Measurements from ENCODE around the gene MAP6.
"Not testable (repeated sequence)": the region's sequence is repeated elsewhere in the genome, so short reads cannot be mapped to it uniquely, and the experiment has no call there.

MAP6 gene

DNA sequence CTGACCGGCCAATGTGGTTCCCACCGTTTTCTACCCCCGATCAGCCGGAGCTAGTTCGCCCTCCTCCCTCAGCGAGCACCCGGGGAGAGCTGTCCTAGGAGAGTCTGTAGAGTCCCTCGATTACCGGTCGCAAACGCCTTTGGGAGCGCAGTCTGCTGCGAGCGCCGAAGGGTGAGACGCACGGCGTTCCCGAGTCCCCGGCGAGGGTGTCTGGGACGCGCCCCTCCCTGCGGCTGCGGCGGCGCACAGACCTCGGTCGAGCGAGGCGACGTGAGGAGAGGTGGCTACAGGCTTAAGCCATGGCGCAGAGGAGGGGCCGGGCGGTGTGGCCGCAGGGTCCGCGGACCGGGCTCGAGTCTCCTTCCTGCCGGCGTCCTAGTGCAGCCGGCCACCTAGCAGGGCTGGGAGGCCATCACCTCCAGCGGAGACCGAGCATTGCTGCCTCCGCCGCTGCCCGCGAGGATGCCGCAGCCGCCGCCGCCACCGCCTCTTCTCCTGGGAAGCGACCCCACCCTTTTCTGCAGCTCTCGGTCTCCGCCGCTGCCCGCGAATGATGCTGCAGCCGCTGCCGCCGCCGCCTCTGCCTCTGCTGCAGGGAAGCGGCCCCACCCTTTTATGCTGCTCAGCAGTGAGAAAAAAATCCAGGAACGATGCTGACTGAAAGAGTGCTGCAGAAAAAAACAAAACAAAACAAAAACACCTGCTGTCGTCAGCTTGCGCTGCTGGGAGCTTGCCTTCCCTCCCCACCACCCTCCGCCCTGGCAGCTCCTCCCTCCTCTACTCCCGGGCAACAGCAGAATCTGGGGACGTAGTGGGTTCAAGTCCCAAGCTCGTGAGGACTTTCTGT lies at the start of gene MAP6:
MAP6 (minus strand) TSS at position 588 of the 847 bp plus-strand sequence. CDS start 669 bp downstream, outside the sequence.
- Mint-ChIP-seq H3K9me3 (peaks cover 7% of the 10 kb centered on the region), H3K4me3 (peak within 1 kb of the TSS; percentile 71), H3K27me3 (peaks cover 79% of the 10 kb centered on the region), H3K27ac (no peak within 1 kb of the TSS), H3K36me3 (ENCODE audit: low read depth) (no peaks in the 10 kb centered on the region), H3K4me1 (ENCODE audit: low read depth) (peaks cover 20% of the 10 kb centered on the region)
- intact Hi-C loops (cut with micrococcal nuclease) = loop anchor here (10.0 kb wide), 1 partner anchor 74 kb away; no protein-coding TSS in a partner anchor

DNA sequence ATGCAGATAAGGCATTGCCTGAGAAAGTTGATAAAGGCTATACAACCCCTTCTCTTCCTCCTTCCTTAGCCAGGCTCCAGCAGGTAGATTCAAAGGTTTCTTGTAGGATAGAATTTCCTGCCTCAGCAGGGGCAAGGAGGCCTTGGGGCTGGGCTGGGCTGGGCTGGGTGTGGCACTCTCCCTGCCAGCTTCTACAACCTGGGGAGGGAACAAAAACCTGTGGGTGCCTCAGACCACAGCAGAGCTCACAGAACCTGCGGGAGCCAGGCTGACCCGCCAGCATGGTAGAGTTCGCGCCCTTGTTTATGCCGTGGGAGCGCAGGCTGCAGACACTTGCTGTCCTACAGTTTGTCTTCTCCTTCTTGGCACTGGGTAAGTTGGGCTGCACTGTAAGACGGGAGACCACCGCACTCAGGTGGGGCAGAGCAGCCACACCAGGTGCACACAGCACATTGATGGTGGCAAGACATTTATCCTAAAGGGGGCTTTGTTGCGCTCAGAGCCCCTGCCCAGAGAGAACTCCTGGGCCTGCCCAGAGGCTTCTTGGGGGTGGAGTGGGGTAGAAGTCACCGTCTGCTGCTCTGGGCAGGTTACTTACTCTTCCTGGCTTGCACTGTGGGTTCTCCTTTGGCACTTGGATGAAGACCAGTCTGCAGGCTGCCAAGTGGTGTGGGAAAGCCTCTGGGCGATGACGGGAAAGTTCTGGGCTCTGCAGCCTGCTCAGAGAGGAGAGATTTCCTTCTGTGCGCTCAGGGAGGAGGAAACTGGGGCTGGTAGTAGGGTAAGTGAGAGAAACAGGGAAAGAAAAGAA lies 49.0 kb upstream of the MAP6 start, which contains the start of gene MOGAT2:
MOGAT2 (plus strand) TSS at position 231 of the 811 bp plus-strand sequence; CDS start at position 282, 51 bp downstream.
- Mint-ChIP-seq H3K27ac (no peak within 1 kb of the TSS), H3K4me3 (no peak within 1 kb of the TSS), H3K36me3 (ENCODE audit: low read depth) (no peaks in the 10 kb centered on the region), H3K4me1 (ENCODE audit: low read depth) (peaks cover 15% of the 10 kb centered on the region), H3K27me3 (peaks cover 24% of the 10 kb centered on the region), H3K9me3 (no peaks in the 10 kb centered on the region)
- intact Hi-C loops (cut with micrococcal nuclease) = loop anchor here (10.0 kb wide), 2 partner anchors 437 to 607 kb away; no protein-coding TSS in a partner anchor

DNA sequence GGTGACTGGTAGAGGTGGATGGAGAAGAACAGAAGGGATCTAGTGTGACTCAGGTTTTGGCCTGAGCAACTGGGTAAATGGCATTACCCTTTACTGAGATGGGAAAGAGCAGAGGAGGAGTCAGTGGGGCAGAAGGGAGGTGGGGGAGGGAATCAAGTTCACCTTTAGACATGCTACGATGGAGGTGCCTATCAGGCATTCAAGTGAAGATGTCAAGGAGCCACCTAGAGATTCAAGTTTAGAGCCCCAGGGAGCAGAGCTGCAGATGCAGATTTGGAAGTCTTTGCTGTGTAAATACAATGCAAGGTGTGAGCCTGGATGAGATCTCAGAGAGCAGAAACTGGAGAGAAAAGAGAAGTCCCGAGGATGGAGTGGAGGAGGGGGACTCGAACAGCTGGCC lies 47.8 kb upstream of the MAP6 start:
- H3K36me3 Mint-ChIP-seq (ENCODE audit: low read depth) = no peaks in the 10 kb centered on the region
- H3K9me3 Mint-ChIP-seq = no peaks in the 10 kb centered on the region
- no peak overlapping the region for H3K27ac Mint-ChIP-seq
- peaks cover 24% of the 10 kb centered on the region for H3K27me3 Mint-ChIP-seq
- H3K4me3 Mint-ChIP-seq = no peak overlapping the region
- peaks cover 6% of the 10 kb centered on the region for H3K4me1 Mint-ChIP-seq (ENCODE audit: low read depth)
- intact Hi-C loops (cut with micrococcal nuclease) = loop anchor here (10.0 kb wide), 2 partner anchors 438 to 608 kb away; no protein-coding TSS in a partner anchor

DNA sequence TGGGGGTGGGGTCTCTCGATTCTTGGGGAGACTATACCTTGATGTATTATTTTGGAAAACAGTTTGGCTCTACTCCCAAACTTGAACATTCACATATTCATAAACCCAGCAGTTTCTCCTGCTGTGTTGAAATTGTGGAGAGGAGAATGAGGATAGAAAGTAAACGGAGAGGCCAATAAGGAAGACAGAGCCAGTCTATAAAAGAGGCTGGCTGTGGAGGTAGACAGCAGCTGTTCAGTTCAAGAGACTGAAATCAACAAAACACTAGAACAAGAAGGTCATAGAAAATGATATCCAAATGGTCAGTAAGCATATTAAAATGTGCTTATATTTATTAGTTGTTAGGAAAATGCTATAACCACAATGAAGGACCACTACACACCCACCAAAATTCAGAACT lies 46.9 kb upstream of the MAP6 start:
- H3K27me3 Mint-ChIP-seq = peaks cover 24% of the 10 kb centered on the region
- H3K9me3 Mint-ChIP-seq = no peaks in the 10 kb centered on the region
- no peak overlapping the region for H3K27ac Mint-ChIP-seq
- peaks cover 6% of the 10 kb centered on the region for H3K4me1 Mint-ChIP-seq (ENCODE audit: low read depth)
- H3K36me3 Mint-ChIP-seq (ENCODE audit: low read depth) = no peaks in the 10 kb centered on the region
- intact Hi-C loops (cut with micrococcal nuclease) = loop anchor here (10.0 kb wide), 2 partner anchors 439 to 609 kb away; no protein-coding TSS in a partner anchor
- H3K4me3 Mint-ChIP-seq = no peak overlapping the region

DNA sequence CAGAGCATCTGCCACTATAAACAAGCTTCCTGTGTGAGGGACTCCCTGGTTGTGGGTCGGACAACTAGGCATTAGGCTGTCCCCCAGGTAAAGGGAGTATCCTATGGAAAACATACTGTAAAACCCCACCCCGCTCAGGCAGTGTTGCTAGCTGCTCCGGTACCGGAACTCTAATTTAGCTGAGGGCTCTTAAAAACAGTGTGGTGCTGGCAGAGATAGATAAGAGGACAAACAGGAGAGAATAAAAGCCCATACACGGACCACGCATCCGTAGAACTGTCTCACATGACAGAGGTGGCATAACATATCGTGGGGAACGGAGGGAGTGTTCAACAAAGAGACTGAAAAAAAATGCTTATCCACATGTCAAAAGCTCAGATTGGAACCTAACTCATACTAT lies 45.4 kb upstream of the MAP6 start:
- Mint-ChIP-seq H3K9me3 (no peaks in the 10 kb centered on the region), H3K4me3 (no peak overlapping the region), H3K27me3 (peaks cover 22% of the 10 kb centered on the region), H3K4me1 (ENCODE audit: low read depth) (peaks cover 6% of the 10 kb centered on the region), H3K27ac (no peak overlapping the region), H3K36me3 (ENCODE audit: low read depth) (no peaks in the 10 kb centered on the region)
- intact Hi-C loops (cut with micrococcal nuclease) = loop anchor here (10.0 kb wide), 2 partner anchors 441 to 611 kb away; no protein-coding TSS in a partner anchor

DNA sequence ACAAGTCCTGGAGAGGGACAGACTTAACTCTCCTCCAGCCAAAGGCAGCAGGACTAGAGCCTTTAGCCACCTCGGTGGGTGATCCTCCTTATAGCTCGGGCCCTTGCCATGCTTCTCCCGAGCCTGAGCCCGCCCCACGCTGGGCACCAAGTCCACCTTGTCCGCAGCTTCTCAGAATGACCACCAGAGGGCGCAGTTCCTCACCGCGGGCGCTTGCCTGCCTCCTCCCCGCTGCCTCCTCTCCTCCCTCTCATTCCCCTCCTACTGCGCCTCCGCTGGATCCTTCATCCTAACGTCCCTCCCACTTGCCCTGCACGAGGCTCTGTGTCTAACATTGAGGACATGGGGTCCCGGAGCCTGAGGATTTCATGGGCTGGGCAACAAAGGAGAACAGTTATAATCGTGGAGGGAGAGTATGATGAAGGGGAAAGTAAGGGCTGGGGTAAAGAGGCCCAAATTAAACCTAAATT lies 37.5 kb upstream of the MAP6 start:
- H3K9me3 Mint-ChIP-seq = no peaks in the 10 kb centered on the region
- peaks cover 13% of the 10 kb centered on the region for H3K27me3 Mint-ChIP-seq
- no peak overlapping the region for H3K27ac Mint-ChIP-seq
- H3K4me1 Mint-ChIP-seq (ENCODE audit: low read depth) = peaks cover 12% of the 10 kb centered on the region
- intact Hi-C loops (cut with micrococcal nuclease) = loop anchor here (5.0 kb wide), 1 partner anchor 166 kb away; no protein-coding TSS in a partner anchor
- H3K4me3 Mint-ChIP-seq = no peak overlapping the region
- no peaks in the 10 kb centered on the region for H3K36me3 Mint-ChIP-seq (ENCODE audit: low read depth)

DNA sequence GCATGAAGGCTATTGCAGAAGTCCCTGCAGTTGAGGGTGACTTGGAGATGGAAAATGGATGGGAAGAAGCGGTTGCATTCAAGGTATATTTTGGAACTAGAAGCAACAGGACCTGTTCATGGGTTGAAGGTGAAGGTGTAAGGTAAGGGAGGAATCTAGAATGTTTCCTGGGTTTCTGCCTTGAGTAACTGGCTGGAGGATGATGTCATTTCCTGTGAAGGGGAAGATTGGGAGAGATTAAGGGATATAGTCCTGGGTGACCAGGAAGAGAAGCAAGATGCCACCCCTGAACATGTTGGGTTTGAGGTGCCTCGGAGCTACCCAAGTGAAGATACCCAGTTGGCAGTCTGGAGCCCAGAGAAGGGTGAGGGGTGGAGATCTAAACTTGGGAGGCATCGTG lies 36.7 kb upstream of the MAP6 start:
- peaks cover 10% of the 10 kb centered on the region for H3K27me3 Mint-ChIP-seq
- no peak overlapping the region for H3K4me3 Mint-ChIP-seq
- H3K4me1 Mint-ChIP-seq (ENCODE audit: low read depth) = peaks cover 12% of the 10 kb centered on the region
- intact Hi-C loops (cut with micrococcal nuclease) = loop anchor here (5.0 kb wide), 1 partner anchor 167 kb away; no protein-coding TSS in a partner anchor
- no peaks in the 10 kb centered on the region for H3K9me3 Mint-ChIP-seq
- H3K27ac Mint-ChIP-seq = no peak overlapping the region
- no peaks in the 10 kb centered on the region for H3K36me3 Mint-ChIP-seq (ENCODE audit: low read depth)

DNA sequence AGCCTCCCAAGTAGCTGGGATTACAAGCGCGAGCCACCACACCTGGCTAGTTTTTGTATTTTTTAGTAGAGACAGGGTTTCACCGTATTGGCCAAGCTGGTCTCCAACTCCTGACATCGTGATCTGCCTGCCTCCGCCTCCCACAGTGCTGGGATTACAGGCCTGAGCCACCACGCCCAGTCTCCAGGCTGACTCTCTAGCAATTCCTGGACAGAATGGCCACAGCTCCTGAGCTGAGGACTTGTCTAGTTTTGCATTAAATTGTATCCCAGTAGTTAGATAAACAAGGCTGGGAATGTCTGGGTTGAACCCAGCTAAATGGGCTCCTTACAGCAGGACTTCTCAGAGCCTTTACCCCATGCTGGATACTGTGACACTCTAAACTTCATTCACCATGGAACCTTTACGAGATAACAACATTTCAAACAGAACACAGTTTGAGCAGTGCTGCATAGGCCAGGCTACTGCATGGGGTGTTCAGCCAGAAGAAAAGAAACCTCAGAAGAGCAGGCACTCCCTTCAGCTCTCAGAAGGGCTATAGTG lies 34.9 kb upstream of the MAP6 start:
- intact Hi-C loops (cut with micrococcal nuclease) = no loop called here
- H3K27ac Mint-ChIP-seq = no peak overlapping the region
- no peaks in the 10 kb centered on the region for H3K9me3 Mint-ChIP-seq
- no peaks in the 10 kb centered on the region for H3K36me3 Mint-ChIP-seq (ENCODE audit: low read depth)
- H3K27me3 Mint-ChIP-seq = peaks cover 15% of the 10 kb centered on the region
- H3K4me1 Mint-ChIP-seq (ENCODE audit: low read depth) = peaks cover 12% of the 10 kb centered on the region
- H3K4me3 Mint-ChIP-seq = no peak overlapping the region

DNA sequence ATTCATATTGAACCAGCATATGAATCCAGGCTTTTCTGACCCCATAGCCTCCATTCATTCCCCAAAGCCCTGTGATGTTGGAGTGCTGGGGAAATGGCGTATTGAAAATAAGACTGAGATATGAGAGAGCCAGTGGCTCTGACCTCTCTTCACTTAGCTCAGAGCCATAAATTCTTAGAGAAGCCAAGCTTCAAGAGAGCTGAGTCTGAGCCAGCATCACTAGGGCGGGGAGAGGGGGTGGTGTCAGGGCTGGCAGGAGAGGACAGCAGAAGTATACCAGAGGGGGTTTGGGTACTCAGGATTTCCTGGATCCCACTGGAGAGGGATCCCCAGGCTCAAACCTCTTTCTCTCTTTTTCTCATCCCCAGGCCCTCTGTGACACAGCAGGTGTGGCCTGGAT lies 32.1 kb upstream of the MAP6 start:
- no peaks in the 10 kb centered on the region for H3K9me3 Mint-ChIP-seq
- no peaks in the 10 kb centered on the region for H3K36me3 Mint-ChIP-seq (ENCODE audit: low read depth)
- no peak overlapping the region for H3K27ac Mint-ChIP-seq
- intact Hi-C loops (cut with micrococcal nuclease) = no loop called here
- H3K27me3 Mint-ChIP-seq = peaks cover 30% of the 10 kb centered on the region
- no peak overlapping the region for H3K4me3 Mint-ChIP-seq
- peaks cover 6% of the 10 kb centered on the region for H3K4me1 Mint-ChIP-seq (ENCODE audit: low read depth)

DNA sequence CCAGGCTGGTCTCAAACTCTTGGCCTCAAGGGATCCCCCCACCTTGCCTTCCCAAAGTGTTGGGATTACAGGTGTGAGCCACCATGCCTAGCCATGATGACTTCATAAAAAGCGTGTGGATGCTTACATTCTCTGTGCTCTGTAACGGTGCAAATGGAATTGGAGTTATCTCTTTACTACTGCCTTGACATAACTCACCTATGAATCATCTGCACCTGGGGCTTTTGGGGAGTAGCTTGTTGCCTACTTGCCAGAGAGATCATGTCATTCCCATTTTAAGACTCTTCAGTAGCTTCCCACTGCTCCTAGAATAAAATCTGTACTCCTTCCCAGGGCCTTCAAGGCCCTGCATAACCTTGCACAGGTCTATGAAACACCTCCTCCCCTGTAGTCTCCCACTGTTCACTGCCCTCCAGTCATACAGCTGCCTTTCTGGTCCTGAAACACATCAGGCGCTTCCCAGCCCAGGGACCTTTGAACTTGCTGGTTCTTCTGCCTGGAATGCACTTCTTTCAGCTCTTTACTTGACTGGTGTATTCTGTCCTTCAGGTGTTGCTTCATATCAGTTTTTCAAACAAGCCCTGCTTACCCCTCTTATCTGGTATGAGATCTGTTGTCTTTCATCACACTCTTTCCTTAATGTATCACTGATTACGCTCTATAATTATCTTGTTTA lies 29.2 kb upstream of the MAP6 start:
- peaks cover 41% of the 10 kb centered on the region for H3K27me3 Mint-ChIP-seq
- no peaks in the 10 kb centered on the region for H3K4me1 Mint-ChIP-seq (ENCODE audit: low read depth)
- H3K27ac Mint-ChIP-seq = no peak overlapping the region
- intact Hi-C loops (cut with micrococcal nuclease) = no loop called here
- H3K9me3 Mint-ChIP-seq = no peaks in the 10 kb centered on the region
- H3K36me3 Mint-ChIP-seq (ENCODE audit: low read depth) = no peaks in the 10 kb centered on the region
- no peak overlapping the region for H3K4me3 Mint-ChIP-seq

DNA sequence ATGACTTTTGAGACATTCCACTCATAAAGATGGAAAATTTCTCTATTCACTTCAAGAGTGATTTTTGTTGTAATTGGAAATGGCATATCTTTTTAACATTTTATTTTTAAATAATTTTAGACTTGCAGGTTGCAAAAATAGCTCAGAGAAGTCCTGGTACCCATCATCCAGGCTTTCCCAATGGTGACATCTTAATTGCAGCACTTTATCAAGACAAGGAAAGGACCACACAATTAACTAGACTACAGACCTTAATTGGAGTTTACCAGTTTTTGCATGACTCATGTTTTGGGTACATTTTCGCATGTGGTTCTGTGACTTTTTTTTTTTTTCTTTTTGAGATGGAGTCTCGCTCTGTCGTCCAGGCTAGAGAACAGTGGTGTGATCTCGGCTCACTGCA lies 23.0 kb upstream of the MAP6 start:
- Mint-ChIP-seq H3K27ac (no peak overlapping the region), H3K27me3 (peaks cover 47% of the 10 kb centered on the region), H3K4me1 (ENCODE audit: low read depth) (peaks cover 28% of the 10 kb centered on the region), H3K36me3 (ENCODE audit: low read depth) (no peaks in the 10 kb centered on the region), H3K4me3 (no peak overlapping the region), H3K9me3 (peaks cover under 1% of the 10 kb centered on the region)
- intact Hi-C loops (cut with micrococcal nuclease) = no loop called here

DNA sequence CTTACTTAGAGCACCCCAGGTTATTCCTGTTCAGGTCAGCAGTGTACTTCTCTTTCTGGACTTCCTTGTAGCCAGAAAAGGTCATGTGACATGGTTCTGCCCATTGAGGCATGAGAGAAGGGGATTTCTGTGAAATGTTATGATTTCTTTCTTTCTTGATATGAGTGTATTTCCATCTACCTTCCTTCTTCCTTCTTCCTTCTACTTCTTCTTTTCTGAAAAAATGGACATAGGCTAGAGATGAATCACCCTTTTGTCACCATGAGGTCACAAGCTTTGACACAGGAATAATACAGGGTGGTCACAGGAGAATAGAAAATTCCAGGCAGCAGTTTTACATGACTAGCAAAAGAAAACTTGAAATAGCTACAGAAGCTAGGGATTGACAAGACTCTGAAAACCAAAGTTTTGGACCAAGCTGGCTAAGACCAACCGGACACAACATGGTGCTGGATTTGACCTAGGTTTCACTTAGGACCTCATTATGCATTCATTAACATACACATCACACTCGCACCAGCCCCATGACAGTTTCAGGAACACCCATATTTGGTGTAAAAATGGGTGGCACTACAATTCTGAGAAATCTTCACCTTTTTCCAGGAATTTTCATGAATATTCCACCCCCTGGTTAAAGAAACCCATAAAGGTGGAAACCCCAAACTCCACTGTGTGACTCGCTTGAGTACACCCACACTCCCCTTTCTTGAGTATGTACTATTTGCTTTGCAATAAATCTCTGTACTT lies 21.2 kb upstream of the MAP6 start:
- intact Hi-C loops (cut with micrococcal nuclease) = no loop called here
- peaks cover 18% of the 10 kb centered on the region for H3K9me3 Mint-ChIP-seq
- peaks cover 28% of the 10 kb centered on the region for H3K4me1 Mint-ChIP-seq (ENCODE audit: low read depth)
- H3K4me3 Mint-ChIP-seq = no peak overlapping the region
- peaks cover 46% of the 10 kb centered on the region for H3K27me3 Mint-ChIP-seq
- peaks cover 5% of the 10 kb centered on the region for H3K36me3 Mint-ChIP-seq (ENCODE audit: low read depth)
- peak overlapping the region; percentile 71 for H3K27ac Mint-ChIP-seq

DNA sequence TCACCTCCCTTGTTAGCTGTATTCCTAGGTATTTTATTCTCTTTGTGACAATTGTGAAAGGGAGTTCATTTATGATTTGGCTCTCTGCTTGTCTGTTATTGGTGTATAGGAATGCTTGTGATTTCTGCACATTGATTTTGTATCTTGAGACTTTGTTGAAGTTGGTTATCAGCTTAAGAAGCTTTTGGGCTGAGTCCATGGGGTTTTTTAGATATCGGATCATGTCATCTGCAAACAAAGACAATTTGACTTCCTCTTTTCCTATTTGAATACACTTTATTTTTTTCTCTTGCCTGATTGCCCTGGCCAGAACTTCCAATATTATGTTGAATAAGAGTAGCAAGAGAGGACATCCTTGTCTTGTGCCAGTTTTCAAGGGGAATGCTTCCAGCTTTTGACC lies 15.0 kb upstream of the MAP6 start:
- Mint-ChIP-seq H3K27me3 (peaks cover 69% of the 10 kb centered on the region), H3K9me3 (peaks cover 24% of the 10 kb centered on the region)
- H3K4me1 Mint-ChIP-seq (ENCODE audit: low read depth); intact Hi-C loops (cut with micrococcal nuclease); H3K27ac Mint-ChIP-seq; H3K36me3 Mint-ChIP-seq (ENCODE audit: low read depth); H3K4me3 Mint-ChIP-seq: not testable (repeated sequence)
